Suprapubic skin (tissue), 4 donors: Measurements from ENCODE around the gene NDRG4. TPM values are rescaled to one million over a fixed set of nuclear protein-coding genes. Genes with fewer than 3 reads are reported as not detected.

ENCODE experiments used
- DNase-seq, 2 donors: peaks; one replicate each; pipeline ENCODE4 v3.0.0-alpha.2; 2019; ENCODE audit warnings: low spot score in 2 of 2
- H3K27ac ChIP-seq: fragments of 200-600 bp; sonication (generic); one replicate; pipeline ENCODE4 v1.5.1; 2019
- H3K27me3 ChIP-seq: fragments of 200-600 bp; sonication (generic); one replicate; pipeline ENCODE4 v1.5.1; 2019
- H3K36me3 ChIP-seq: fragments of 200-600 bp; sonication (generic); one replicate; pipeline ENCODE4 v1.5.1; 2019
- H3K4me1 ChIP-seq: fragments of 200-600 bp; sonication (generic); one replicate; pipeline ENCODE4 v1.5.1; 2019
- H3K4me3 ChIP-seq: fragments of 200-600 bp; sonication (generic); one replicate; pipeline ENCODE4 v1.5.1; 2019; ENCODE audit warnings: mild to moderate bottlenecking
- H3K9me3 ChIP-seq: fragments of 200-600 bp; sonication (generic); one replicate; pipeline ENCODE4 v1.5.1; 2019
- CTCF ChIP-seq, 2 donors: fragments of 200-600 bp in 1 of 2; fragments of 450-650 bp in 1 of 2; sonication (generic) in 1 of 2; IDR thresholded peaks; one replicate each; pipeline ENCODE4 v1.5.1; 2016 to 2019; ENCODE audit warnings: antibody characterized with exemption in 2 of 2, mild to moderate bottlenecking in 1 of 2, moderate library complexity in 1 of 2
- EP300 ChIP-seq: sonication (generic); formaldehyde crosslinking; IDR thresholded peaks from one replicate; pipeline ENCODE4 v1.6.1; 2017; ENCODE audit warnings: antibody characterized with exemption
- POLR2A ChIP-seq, 2 donors: fragments of 450-650 bp; IDR thresholded peaks; one replicate each; pipeline ENCODE4 v1.6.1; 2017; ENCODE audit warnings: antibody characterized with exemption in 2 of 2, mild to moderate bottlenecking in 2 of 2, moderate library complexity in 2 of 2
- POLR2AphosphoS5 ChIP-seq, 3 donors: sonication (generic); formaldehyde crosslinking; IDR thresholded peaks; one replicate each; pipeline ENCODE4 v1.6.1; 2017; ENCODE audit warnings: antibody characterized with exemption in 3 of 3
- WGBS: methylation state at CpG from one replicate; pipeline ENCODE4 v1.1.5; 2018; 5-methylcytosine and 5-hydroxymethylcytosine counted together
- total RNA-seq, 4 donors: library from RNA; depleted of rRNA; stranded (reverse); fragments of >200 nt; gene quantifications; one replicate each; pipeline ENCODE4 v1.1.0, GENCODE V29; 2016

Gene NDRG4
- 10 to 100 TPM; 42.5 to 70.3 (median 50.7) TPM for total RNA-seq

GRCh38 chr16:58499615-58500351, at the start of gene NDRG4:
Gene NDRG4 (plus strand): TSS chr16:58500143. CDS start chr16:58500249, 106 bp downstream.
- TF ChIP-seq POLR2A (IDR thresholded peaks at IDR 0.05) (no peak), CTCF (IDR thresholded peaks at IDR 0.05) (no peak), EP300 (no peak), POLR2AphosphoS5 (IDR thresholded peaks at IDR 0.05) (no peak)
- no peaks in the 10 kb centered on the region for H3K9me3 ChIP-seq
- H3K4me3 ChIP-seq, result peak within 1 kb of the TSS; percentile 41
- H3K4me1 ChIP-seq, result peaks cover 19% of the 10 kb centered on the region
- H3K36me3 ChIP-seq, result no peaks in the 10 kb centered on the region
- peak; percentile 67 to 80 for DNase-seq
- no peak within 1 kb of the TSS for H3K27ac ChIP-seq
- 34% methylated on average over 8 of the region's 24 CpGs for WGBS
- peaks cover 22% of the 10 kb centered on the region for H3K27me3 ChIP-seq

GRCh38 chr16:58450590-58450989, 49.4 kb upstream of the NDRG4 start:
- WGBS, result 88% methylated on average over 7 of the region's 7 CpGs
- Histone ChIP-seq H3K4me3 (no peak overlapping the region), H3K9me3 (no peaks in the 10 kb centered on the region), H3K27me3 (no peaks in the 10 kb centered on the region), H3K4me1 (peaks cover 39% of the 10 kb centered on the region), H3K27ac (no peak overlapping the region), H3K36me3 (no peaks in the 10 kb centered on the region)
- TF ChIP-seq CTCF (IDR thresholded peaks at IDR 0.05) (no peak), POLR2AphosphoS5 (IDR thresholded peaks at IDR 0.05) (no peak), POLR2A (IDR thresholded peaks at IDR 0.05) (no peak), EP300 (no peak)
- DNase-seq, result no peak

GRCh38 chr16:58451265-58451689, 48.7 kb upstream of the NDRG4 start:
- DNase-seq, result no peak
- H3K36me3 ChIP-seq, result no peaks in the 10 kb centered on the region
- TF ChIP-seq POLR2A (IDR thresholded peaks at IDR 0.05) (no peak), EP300 (no peak)
- peaks cover 39% of the 10 kb centered on the region for H3K4me1 ChIP-seq
- H3K27ac ChIP-seq, result peak overlapping the region; percentile 66
- H3K4me3 ChIP-seq, result no peak overlapping the region
- no peaks in the 10 kb centered on the region for H3K27me3 ChIP-seq
- no peaks in the 10 kb centered on the region for H3K9me3 ChIP-seq
- WGBS, result 72% methylated on average over 3 of the region's 3 CpGs

- H3K9me3 ChIP-seq, result no peaks in the 10 kb centered on the region
- WGBS, result 70% methylated on average over 1 of the region's 1 CpG
- H3K27ac ChIP-seq, result peak overlapping the region; percentile 66
- H3K36me3 ChIP-seq, result no peaks in the 10 kb centered on the region
- H3K4me1 ChIP-seq, result peaks cover 39% of the 10 kb centered on the region
- no peak for DNase-seq
- H3K27me3 ChIP-seq, result no peaks in the 10 kb centered on the region
- no peak overlapping the region for H3K4me3 ChIP-seq
- TF ChIP-seq CTCF (IDR thresholded peaks at IDR 0.05), result no peak
- no peak for TF ChIP-seq POLR2AphosphoS5 (IDR thresholded peaks at IDR 0.05)
- TF ChIP-seq EP300, result no peak
- TF ChIP-seq POLR2A (IDR thresholded peaks at IDR 0.05), result no peak
These were observed 48.0 kb upstream of the NDRG4 start for GRCh38 chr16:58451945-58452401.

- no peaks in the 10 kb centered on the region for H3K36me3 ChIP-seq
- H3K27ac ChIP-seq, result no peak overlapping the region
- H3K27me3 ChIP-seq, result no peaks in the 10 kb centered on the region
- no peak for DNase-seq
- peaks cover 39% of the 10 kb centered on the region for H3K4me1 ChIP-seq
- H3K9me3 ChIP-seq, result no peaks in the 10 kb centered on the region
- WGBS, result 100% methylated on average over 2 of the region's 3 CpGs
- TF ChIP-seq CTCF (IDR thresholded peaks at IDR 0.05), result no peak
- TF ChIP-seq POLR2AphosphoS5 (IDR thresholded peaks at IDR 0.05), result no peak
- TF ChIP-seq POLR2A (IDR thresholded peaks at IDR 0.05), result no peak
- no peak overlapping the region for H3K4me3 ChIP-seq
These were observed 47.3 kb upstream of the NDRG4 start for GRCh38 chr16:58452640-58453039.
